ENCODE measurements around the gene ZCCHC2.

The ZCCHC2 gene

DNA sequence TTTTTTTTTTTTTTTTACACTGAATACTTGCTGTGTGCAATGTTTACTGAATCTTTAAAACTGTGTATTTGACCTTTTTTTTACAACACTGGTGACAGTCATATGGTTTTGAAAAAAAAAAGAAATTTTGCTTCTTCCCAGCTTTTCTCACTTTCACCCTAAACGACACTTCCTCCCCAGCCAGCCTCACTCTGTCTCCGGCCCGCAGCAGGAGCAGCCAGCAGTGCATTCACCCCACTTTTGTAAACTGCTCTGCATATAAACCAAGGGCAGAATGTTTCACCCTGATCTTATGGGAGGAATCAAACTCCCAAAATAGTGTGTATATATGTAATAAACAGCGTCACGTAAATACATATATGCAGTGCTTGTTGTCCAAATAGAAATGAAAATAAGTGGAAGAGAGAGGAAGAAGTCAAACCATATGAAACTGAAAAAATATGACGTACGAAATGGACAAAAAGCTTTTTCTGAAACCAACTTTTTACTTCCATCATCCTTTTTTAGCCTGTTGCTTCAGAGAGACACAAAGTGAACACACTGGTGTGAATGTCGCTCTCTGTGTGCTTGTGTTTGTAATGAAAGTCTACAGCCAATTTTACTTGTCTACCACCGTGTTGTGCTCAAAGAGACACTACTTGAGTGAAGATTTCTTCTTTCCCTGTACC is 54.2 kb downstream of the ZCCHC2 start:
- no peak for DNase-seq (ENCODE audit: low read depth in 2 of 2)

DNA sequence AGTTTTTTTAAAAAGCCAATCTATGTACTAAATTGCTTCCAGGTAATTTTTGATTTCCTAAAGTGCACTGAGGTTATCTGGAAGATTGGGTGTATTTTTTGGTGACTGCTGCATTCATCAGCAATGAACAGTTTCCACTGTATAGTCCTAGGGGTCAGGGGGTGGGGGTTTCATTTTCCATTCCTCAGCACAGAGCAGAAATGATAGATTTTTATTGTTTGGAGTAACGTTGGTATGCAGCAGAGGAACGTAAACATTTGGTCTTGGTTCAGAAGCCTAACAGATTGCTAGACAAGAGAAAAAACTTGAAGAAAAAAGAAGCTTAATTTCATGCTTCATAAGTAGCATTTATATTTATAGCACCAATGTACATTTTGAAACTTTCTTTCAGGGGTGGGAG is 54.9 kb downstream of the ZCCHC2 start:
- no peak for DNase-seq (ENCODE audit: low read depth in 2 of 2)

GRCh38 chr18:62578980-62579511 is 56.2 kb downstream of the ZCCHC2 start:
- no peak for DNase-seq (ENCODE audit: low read depth in 2 of 2)

- no peak for DNase-seq (ENCODE audit: low read depth in 2 of 2)
Measured at GRCh38 chr18:62583376-62583775, 60.6 kb downstream of the ZCCHC2 start.

DNA sequence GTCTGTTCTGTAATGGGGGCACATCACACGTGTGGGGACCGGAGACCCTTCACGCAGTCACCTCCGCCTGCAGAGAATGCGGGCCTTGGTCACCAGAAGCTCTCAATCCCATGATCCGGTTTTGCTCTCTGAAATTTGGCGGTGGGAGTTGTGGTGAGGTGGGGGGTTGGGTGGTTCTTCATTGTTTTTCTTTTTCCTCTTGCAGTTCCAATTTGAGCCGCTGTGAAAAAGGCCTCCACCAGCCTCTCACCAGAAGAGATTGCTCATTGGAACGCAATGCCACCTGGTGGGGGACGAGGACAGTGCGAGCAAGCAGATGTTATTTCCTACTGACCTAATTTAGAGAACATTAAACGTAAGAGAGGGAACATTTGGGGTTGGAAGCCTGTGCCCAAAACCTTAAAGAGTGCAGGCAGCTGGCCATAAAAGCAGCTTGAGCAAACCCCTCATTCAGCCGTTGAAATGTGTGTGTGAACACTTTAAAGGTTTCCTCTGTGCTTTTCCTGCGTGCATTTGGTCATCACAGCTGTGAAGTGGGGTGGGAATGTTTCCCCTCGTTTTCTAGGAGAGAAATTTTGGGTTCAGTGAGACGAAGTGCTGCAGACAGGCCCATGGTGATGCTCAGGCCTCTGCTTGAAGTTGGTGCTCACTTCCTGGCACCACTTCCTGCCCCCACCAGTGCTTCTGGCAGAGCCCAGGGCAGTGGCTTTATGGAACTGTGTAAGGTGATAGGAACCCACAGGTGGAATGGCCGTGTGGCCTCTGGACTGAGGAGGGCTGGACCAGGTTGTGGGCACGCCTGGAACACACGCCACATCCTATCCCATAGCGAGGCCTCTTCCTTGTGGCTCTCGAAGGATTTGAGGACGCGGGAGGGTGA is 61.7 kb downstream of the ZCCHC2 start:
- DNase-seq (ENCODE audit: low read depth in 2 of 2): peak; percentile 64 to 86

DNA sequence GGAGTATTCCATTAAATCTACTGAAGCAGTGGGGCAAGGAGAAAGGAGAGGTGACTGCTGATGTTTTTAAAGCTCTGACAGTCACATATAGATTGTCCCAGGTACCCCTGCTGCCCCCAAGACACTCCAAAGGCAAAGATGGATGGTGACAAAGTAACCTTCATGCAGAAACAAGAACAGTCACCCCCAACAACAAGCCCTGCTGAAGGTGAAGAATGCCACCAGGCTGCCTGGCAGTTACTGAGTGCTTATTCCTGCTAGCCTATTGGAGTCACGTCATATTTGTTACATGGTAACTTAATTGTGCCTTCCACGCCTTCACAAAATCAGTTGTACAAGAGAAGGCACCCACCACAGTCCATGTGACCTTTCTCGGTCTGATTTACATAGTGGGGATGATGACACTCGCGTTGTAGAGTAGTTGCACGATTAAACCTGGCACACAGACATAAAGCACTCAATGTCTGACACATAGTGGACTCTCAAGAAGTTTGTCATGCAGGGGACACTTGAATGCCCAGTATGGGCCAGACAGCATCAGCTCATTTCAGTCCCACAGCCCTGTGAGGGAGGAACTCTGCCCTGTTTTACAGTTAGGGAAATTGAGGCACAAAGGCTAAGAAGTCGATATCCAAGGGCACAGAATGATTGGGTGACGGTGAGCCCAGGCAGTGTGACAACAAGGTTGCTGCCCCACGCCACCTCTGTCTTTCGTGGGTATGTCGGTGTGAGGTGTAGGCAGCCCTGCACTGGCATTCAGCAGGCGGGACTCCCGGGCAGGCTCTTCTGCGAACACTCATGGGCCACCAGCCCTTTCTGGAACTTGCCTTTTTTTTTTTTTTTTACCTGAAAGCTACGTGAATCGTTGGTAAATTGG is 62.7 kb downstream of the ZCCHC2 start:
- DNase-seq (ENCODE audit: low read depth in 2 of 2): peak in 1 of 2 experiments; percentile 41

DNA sequence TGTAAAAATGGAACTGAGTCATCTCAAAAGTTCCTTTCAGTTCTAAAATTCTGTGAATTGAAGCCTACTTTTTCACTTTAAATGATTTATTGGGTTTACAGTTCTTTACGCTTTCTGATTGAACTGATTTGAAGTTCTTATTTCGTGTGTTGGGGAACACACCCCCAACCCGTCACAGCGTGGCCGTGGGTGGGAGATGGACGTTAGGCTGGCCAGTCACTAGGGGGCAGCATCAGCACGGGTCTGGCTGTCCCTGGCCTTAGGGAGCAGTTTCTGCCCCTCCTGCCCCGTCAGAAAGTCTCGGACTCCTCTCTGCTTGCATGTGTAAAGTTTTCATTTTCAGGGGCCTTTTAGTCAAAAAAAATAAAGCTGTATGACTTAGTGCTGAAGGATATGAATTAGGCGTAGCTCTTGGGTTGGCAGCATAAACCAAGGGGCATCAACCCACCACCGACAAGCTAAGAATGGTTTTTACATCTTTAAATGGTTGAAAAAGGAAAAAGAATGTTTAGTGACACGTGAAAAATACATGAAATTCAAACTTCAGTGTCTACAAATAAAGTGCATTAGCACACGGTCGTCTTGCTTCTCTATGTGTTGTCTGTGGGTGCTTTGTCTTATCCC is 63.4 kb downstream of the ZCCHC2 start:
- DNase-seq (ENCODE audit: low read depth in 2 of 2): peak; percentile 50 to 71

- no peak for DNase-seq (ENCODE audit: low read depth in 2 of 2)
Measured at GRCh38 chr18:62586781-62587487, 64.1 kb downstream of the ZCCHC2 start.

DNA sequence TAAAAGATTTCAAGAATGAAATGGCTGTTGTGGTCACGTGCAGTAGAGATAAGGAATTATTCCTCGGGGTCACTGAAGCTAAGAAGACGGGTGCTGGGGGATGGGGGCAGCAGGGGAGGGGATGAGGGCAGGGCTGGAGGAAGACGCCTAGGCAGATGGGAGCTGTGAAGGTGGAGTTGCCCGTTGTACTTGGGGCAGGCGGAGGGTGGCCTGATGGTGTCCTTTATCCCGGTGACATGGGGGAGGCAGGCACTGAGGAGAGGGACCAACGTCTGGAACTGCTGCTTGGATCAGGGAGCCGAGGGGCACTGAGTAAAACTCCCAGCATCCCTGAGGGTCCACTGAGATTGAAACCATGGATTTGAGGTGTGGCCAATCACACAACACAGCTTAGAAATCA is 64.9 kb downstream of the ZCCHC2 start:
- no peak for DNase-seq (ENCODE audit: low read depth in 2 of 2)

DNA sequence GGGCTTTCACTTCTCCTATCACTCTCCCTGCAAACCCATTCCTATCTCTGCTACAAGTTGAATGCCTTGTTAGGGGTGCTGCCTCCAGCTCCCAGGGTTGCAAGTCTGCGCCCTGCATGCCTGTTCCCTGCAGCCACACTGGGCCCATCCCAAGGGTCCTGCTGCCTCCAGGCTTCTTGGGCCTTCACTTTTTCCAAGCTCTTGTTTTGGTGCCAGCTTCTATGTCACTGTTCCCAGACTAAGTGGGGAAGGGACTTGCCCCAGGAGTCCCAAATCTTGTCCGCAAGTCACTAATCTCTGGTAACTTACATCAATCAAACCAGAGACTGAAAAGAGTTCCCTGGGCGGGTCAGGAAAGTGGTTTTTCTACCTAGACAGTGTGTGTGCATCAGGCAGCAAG is 65.4 kb downstream of the ZCCHC2 start:
- DNase-seq (ENCODE audit: low read depth in 2 of 2): no peak

DNA sequence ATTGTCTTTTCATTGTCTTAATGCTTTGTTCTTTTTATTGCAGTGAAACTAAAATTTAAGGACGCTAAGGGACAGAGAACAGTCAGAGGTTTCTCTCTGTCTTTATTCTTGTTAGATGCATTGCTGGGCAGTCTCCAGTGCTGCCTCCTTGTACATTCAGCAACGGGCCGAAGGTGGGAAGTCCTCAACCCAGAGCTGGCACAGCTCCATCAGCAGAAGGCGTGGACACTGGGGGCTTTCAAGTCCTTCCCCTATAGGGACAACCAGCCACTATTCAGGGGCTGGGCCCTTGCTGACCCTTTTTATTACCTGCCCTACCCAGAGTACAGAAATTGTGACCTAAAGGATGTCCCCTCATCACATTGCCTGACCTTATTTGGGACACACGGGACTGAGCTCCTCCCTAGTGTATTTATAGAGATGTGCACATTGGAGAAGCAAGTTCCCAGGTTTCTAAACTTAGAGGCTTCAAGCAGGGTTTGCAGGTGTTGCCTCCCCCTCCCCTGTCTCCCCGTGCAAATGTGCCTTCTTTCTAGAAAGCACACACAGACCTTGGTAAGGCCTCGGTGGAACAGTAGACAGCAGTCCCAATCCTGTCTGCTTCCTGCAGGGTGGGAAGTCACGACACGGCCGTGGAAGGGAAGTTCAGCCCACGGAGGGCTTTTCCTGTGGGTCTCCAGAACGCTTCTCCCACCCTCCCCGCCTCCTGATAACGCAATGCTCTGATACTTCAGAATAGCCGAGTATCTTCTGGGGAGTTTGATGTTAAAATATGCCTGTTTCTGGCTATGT is 68.2 kb downstream of the ZCCHC2 start:
- no peak for DNase-seq (ENCODE audit: low read depth in 2 of 2)

DNA sequence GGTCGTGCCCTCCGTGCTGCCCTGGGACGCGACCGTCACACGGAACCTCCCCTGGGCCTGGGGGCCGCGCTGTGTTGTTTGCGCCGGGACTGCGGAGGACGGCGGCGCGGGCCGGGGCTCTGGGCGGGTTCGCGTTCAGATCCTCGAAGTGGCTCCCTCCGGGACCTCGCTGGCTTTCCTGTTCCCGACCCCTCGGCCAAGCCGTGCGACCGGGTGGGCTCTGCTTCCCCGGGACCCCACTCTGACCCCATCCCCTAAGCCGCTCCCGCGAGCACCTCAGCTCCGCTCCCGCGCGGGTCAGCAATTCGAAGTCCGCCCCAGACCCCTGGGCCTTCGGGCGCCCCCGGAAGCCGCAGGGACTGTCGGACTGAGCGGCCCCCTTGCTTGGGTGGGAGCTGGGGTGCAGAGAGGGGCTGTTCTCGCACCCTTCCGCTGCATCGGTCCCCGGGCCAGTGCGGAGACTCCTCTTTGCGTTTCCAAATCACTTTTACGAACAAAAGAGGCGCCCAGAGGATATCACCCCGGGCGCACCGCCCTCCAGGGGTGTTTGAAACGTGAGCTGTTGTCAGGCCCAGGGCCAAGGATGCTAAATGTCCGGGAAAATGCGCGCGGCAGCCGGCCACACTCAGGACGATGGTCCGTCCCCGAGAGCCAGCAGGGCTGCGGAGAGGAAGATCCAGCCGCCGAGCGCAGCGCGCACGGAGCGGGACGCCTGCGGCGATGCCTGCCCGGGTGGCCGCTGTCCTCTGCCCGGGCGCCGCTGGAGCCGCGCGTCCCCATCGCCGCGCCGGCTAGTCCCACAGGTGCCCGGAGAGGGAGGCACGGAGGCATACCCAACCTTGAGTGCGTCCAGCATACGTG is 73.5 kb downstream of the ZCCHC2 start:
- no peak for DNase-seq (ENCODE audit: low read depth in 2 of 2)

DNA sequence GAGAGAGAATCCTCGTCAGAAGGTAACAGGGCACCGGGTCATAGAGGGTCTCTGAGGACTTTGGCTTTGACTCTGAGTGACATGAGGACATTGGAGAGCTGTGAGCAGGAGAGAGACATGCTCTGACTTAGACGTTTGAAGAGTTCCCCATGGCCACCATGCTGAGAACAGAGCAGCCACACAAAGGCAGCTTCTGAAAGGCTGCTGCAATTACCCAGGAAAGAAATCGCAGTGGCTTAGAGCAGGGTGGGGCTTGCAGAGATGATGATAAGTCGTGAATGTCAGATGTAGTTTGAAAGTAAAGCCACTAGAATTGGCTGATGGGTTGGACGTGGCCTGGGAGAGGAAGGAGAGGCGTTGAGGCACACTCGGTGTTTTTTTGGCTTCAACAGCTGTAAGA is 79.0 kb downstream of the ZCCHC2 start:
- no peak for DNase-seq (ENCODE audit: low read depth in 2 of 2)

- no peak for DNase-seq (ENCODE audit: low read depth in 2 of 2)
Measured at GRCh38 chr18:62602706-62603105, 79.9 kb downstream of the ZCCHC2 start.

DNA sequence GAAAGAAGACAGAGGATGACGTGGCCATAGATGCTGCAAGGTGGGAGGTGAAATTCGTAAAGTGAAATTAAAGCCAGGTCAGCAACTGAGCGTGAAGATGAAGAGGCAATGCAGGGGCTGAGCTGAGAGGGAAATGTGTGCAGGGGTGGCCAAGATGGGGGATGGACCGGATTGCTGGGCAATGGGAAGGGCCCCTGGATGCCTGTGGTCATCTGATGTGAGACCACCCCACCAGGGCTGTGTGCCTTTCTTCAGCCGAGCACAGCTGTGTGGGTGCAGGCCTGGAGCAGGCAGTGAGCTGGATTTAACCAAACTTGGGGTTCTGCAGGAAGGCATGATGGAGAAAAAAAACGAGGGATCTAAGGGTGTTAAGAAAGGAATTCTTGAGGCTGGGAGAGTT is 80.4 kb downstream of the ZCCHC2 start:
- no peak for DNase-seq (ENCODE audit: low read depth in 2 of 2)

- no peak for DNase-seq (ENCODE audit: low read depth in 2 of 2)
Measured at GRCh38 chr18:62603979-62604378, 81.2 kb downstream of the ZCCHC2 start.

- DNase-seq (ENCODE audit: low read depth in 2 of 2): no peak
Measured at GRCh38 chr18:62605685-62606084, 82.9 kb downstream of the ZCCHC2 start.

- DNase-seq (ENCODE audit: low read depth in 2 of 2): no peak
Measured at GRCh38 chr18:62606106-62606505, 83.3 kb downstream of the ZCCHC2 start.

DNA sequence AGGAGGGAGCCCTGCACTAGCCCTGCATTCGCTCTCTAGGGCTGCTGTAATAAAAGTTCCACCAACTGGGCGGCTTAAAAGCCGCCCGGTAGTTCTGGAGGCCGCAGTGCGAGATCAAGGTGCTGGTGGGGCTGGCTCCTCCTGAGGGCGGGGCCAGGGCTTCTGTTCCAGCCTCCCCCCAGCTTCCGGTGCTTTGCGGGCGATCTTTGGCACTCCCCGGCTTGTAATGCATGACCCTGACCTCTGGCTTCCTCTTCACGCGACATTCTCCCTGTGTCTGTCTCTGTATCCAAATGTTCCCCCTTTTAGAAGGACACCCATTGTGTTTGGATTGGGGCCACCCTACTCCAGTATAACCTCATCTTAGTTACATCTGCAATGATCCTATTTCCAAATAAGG is 84.5 kb downstream of the ZCCHC2 start:
- no peak for DNase-seq (ENCODE audit: low read depth in 2 of 2)

Measured in stimulated activated CD4-positive, alpha-beta T cell treated with anti-CD3 and anti-CD28 coated beads, Interleukin-12 subunit alpha, Interleukin-12 subunit beta, amount 100 ng/mL, for 24 hours (primary cell).